ENCODE results near the gene NDUFS6. TPM values are rescaled to one million over a fixed set of nuclear protein-coding genes. Genes with fewer than 3 reads are reported as not detected.

Gene NDUFS6
- total and polyA plus RNA-seq, 2 of the 4 experiments (the other 2 are of a cell fraction): 10.4 to 69.0 TPM

DNA sequence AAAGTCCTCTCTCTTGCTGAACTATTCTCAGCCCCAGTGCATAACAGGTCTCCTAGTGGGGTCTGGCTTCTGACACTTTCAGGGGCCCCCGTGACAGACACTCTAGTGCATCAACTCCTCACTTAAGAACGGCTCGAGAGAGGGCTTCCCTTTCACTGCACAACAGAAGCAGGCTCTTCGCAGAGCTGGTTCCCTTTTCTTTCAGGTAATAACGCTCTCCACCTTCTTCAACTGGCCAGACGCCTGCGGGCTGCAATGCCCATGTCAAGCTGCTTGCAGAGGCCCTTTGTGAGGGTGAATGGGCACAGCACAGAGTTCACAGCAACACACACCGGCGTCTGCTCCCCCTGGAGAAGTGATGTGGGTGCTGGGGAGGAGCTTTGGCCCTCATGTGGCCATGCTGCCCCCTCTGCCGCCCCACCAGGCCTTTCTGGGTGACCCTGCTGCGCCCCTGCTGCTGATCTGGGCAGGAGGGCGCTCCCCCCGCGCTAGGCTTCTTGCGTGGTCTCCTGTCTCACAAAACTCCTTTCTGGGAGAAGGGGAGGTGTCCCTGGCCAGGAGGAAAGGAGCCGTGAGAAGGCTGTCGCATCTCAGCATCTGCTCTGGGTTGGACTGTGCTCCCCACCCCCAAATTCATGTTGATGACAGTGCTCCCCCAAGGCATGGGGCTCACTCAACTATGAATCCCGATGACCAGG is 4.0 kb upstream of the NDUFS6 start:
- no peak overlapping the region for H3K27ac ChIP-seq (ENCODE audit: insufficient read depth, low read length)
- no peak overlapping the region; the same call in 1 of the 2 replicates for H2AK5ac ChIP-seq (ENCODE audit: low read depth, low read length)
- H4K5ac ChIP-seq (ENCODE audit: low read depth, low read length): no peak overlapping the region
- no peak overlapping the region for H3K23ac ChIP-seq (ENCODE audit: low read depth, low read length)
- H2BK15ac ChIP-seq (ENCODE audit: low read depth, low read length): no peak overlapping the region
- H2AK9ac ChIP-seq (replicated peaks; ENCODE audit: low read depth, low read length, poor library complexity): peak overlapping the region; percentile 11
- H3K56ac ChIP-seq (ENCODE audit: extremely low read depth, insufficient read depth, low read length): no peak overlapping the region
- no peak overlapping the region for H3K4me3 ChIP-seq (ENCODE audit: insufficient read depth, low read depth, low read length)
- WGBS, 2 experiments (ENCODE audit: extremely low coverage in 2 of 2, insufficient read length in 1 of 2): 100% methylated on average over 1 of the region's 18 CpGs; no CpG with 5 or more reads in 1 of the 2 experiments
- H2BK120ac ChIP-seq (ENCODE audit: low read depth, low read length): no peak overlapping the region
- ChIA-PET CTCF (no interaction called here), POLR2A (ENCODE audit: unreplicated experiment) (no interaction called here)
- no peak overlapping the region for H2BK5ac ChIP-seq (ENCODE audit: low read depth, low read length, poor library complexity, severe bottlenecking)
- no peak for ATAC-seq (ENCODE audit: low read depth)
- H3K4me1 ChIP-seq (ENCODE audit: control insufficient read depth, insufficient read depth, low read length): peaks cover 26% of the 10 kb centered on the region
- BruUV-seq (replicated peaks): no TSS peak
- dilution Hi-C loops (cut with HindIII; ENCODE audit: low sequenced_read_pairs, unreplicated experiment) (no loop called here), in situ Hi-C loops (cut with MboI; ENCODE audit: low sequenced_read_pairs) (loop anchor here (25.0 kb wide), 1 partner anchor 835 kb away; no protein-coding TSS in a partner anchor), intact Hi-C loops (cut with micrococcal nuclease) (no loop called here)
- H2BK20ac ChIP-seq (ENCODE audit: low read depth, low read length): no peak overlapping the region
- H2AFZ ChIP-seq (replicated peaks; ENCODE audit: low read length, poor library complexity): no peak overlapping the region
- H3K9me1 ChIP-seq (ENCODE audit: insufficient read depth, low read length): peaks cover 12% of the 10 kb centered on the region
- no peak overlapping the region for H4K91ac ChIP-seq (ENCODE audit: insufficient read depth, low read depth, low read length)
- TF ChIP-seq FOS (IDR thresholded peaks at IDR 0.05; ENCODE audit: low read depth, low read length) (no peak), RFX5 (IDR thresholded peaks at IDR 0.05; ENCODE audit: low read depth, low read length) (no peak), CEBPB (IDR thresholded peaks at IDR 0.05; ENCODE audit: low read depth, low read length) (no peak), POLR2A (IDR thresholded peaks at IDR 0.05; ENCODE audit: low read depth, low read length) (no peak), CHD1 (IDR thresholded peaks at IDR 0.05; ENCODE audit: low read depth, low read length) (no peak), NFE2L2 (IDR thresholded peaks at IDR 0.05; ENCODE audit: low read depth, low read length) (no peak), RAD21 (IDR thresholded peaks at IDR 0.05; ENCODE audit: low read length) (no peak), MAFK (IDR thresholded peaks at IDR 0.05; ENCODE audit: low read depth, low read length) (no peak), RCOR1 (IDR thresholded peaks at IDR 0.05; ENCODE audit: insufficient replicate concordance, low read length) (no peak), MXI1 (IDR thresholded peaks at IDR 0.05; ENCODE audit: borderline replicate concordance, low read depth, low read length) (no peak), SMC3 (IDR thresholded peaks at IDR 0.05; ENCODE audit: low read depth, low read length) (no peak), BHLHE40 (IDR thresholded peaks at IDR 0.05; ENCODE audit: low read depth, low read length) (no peak), MAZ (IDR thresholded peaks at IDR 0.05; ENCODE audit: borderline replicate concordance, low read depth, low read length) (no peak)
- TF ChIP-seq, protein P1, sequence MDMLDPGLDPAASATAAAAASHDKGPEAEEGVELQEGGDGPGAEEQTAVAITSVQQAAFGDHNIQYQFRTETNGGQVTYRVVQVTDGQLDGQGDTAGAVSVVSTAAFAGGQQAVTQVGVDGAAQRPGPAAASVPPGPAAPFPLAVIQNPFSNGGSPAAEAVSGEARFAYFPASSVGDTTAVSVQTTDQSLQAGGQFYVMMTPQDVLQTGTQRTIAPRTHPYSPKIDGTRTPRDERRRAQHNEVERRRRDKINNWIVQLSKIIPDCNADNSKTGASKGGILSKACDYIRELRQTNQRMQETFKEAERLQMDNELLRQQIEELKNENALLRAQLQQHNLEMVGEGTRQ (IDR thresholded peaks at IDR 0.05; ENCODE audit: low read depth, low read length): no peak
- TF ChIP-seq, protein P2, sequence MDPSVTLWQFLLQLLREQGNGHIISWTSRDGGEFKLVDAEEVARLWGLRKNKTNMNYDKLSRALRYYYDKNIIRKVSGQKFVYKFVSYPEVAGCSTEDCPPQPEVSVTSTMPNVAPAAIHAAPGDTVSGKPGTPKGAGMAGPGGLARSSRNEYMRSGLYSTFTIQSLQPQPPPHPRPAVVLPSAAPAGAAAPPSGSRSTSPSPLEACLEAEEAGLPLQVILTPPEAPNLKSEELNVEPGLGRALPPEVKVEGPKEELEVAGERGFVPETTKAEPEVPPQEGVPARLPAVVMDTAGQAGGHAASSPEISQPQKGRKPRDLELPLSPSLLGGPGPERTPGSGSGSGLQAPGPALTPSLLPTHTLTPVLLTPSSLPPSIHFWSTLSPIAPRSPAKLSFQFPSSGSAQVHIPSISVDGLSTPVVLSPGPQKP (IDR thresholded peaks at IDR 0.05; ENCODE audit: borderline replicate concordance, low read depth, low read length): no peak
- TF ChIP-seq, protein P3, sequence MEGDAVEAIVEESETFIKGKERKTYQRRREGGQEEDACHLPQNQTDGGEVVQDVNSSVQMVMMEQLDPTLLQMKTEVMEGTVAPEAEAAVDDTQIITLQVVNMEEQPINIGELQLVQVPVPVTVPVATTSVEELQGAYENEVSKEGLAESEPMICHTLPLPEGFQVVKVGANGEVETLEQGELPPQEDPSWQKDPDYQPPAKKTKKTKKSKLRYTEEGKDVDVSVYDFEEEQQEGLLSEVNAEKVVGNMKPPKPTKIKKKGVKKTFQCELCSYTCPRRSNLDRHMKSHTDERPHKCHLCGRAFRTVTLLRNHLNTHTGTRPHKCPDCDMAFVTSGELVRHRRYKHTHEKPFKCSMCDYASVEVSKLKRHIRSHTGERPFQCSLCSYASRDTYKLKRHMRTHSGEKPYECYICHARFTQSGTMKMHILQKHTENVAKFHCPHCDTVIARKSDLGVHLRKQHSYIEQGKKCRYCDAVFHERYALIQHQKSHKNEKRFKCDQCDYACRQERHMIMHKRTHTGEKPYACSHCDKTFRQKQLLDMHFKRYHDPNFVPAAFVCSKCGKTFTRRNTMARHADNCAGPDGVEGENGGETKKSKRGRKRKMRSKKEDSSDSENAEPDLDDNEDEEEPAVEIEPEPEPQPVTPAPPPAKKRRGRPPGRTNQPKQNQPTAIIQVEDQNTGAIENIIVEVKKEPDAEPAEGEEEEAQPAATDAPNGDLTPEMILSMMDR (conservative IDR thresholded peaks at IDR 0.05; ENCODE audit: low read depth, low read length): no peak
- DNase-seq: no peak
- no peak overlapping the region for H3K9ac ChIP-seq (ENCODE audit: low read depth, low read length)
- peaks cover 29 to 78% of the 10 kb centered on the region in 2 experiments for H3K79me1 ChIP-seq (ENCODE audit: low read depth in 1 of 2, low read length in 2 of 2)
- H3K14ac ChIP-seq (replicated peaks; ENCODE audit: low read depth, low read length): no peak overlapping the region
- H3K4me2 ChIP-seq (ENCODE audit: low read depth, low read length): no peak overlapping the region
- no peak overlapping the region for H4K8ac ChIP-seq (ENCODE audit: low read depth in 2 of 2, low read length in 2 of 2)
- H3K4ac ChIP-seq (ENCODE audit: low read depth, low read length): no peak overlapping the region; the same call in 1 of the 2 replicates
- H3K9me3 ChIP-seq (ENCODE audit: control insufficient read depth, insufficient read depth, low read length): no peaks in the 10 kb centered on the region
- H4K20me1 ChIP-seq (ENCODE audit: insufficient read depth, low read length): 0 out of 2 replicates have a peak, but pooled peaks cover 5% of the 10 kb centered on the region
- no peaks in the 10 kb centered on the region for H3K27me3 ChIP-seq (ENCODE audit: control insufficient read depth, insufficient read depth, low read length)
- H3K18ac ChIP-seq (ENCODE audit: low read depth, low read length): no peak overlapping the region
- peaks cover 26% of the 10 kb centered on the region for H3K36me3 ChIP-seq (ENCODE audit: control insufficient read depth, insufficient read depth, low read length)

Measured in IMR-90 (cell line).